SK-N-MC (cell line): Measurements from ENCODE around the gene CAND2.

Experiments used
- EZH2 ChIP-seq: fragments of 200-600 bp; sonication (generic); IDR thresholded peaks from one replicate; pipeline ENCODE4 v1.6.1; 2017; ENCODE audit warnings: antibody characterized with exemption
- POLR2AphosphoS5 ChIP-seq: IDR thresholded peaks from 2 replicates; pipeline ENCODE4 v1.6.1; 2012; ENCODE audit warnings: mild to moderate bottlenecking, low read depth, low read length, borderline replicate concordance

DNA sequence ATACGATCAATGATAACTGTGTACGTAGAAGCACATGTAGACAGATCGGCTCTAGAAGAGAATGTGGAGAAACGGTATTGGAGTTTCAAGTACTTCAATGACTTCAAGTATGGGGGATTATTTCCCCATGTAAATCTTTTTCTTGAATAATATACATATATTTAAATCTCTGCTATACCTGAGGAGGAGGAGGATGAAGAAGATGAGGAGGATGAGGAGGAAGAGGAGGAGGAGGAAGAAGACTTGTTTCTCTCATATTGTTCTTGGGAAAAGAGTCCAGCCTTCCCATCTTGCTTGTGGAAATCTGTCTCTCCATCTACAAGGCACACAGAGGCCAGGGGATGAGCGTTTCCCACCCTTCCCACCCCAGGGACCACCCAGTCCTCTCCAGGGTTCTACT lies 48.0 kb upstream of the CAND2 start:
- no peak for TF ChIP-seq POLR2AphosphoS5
- no peak for TF ChIP-seq EZH2
